Progenitor cell of endocrine pancreas (in vitro differentiated cells): Measurements from ENCODE around the gene ALDH8A1. TPM values are rescaled to one million over a fixed set of nuclear protein-coding genes. Genes with fewer than 3 reads are reported as not detected.

Experiments
- DNase-seq: peaks from one replicate; pipeline ENCODE4 v3.0.0; 2021; ENCODE audit warnings: low spot score; ENCODE audit not compliant: unreplicated experiment
- H3K27ac Mint-ChIP-seq: 2 replicates; pipeline ENCODE4 v1.8.0; 2021; ENCODE audit warnings: mild to moderate bottlenecking, moderate library complexity, mixed read lengths
- H3K27me3 Mint-ChIP-seq: 2 replicates; pipeline ENCODE4 v1.8.0; 2021; ENCODE audit warnings: mixed read lengths
- H3K36me3 Mint-ChIP-seq: 2 replicates; pipeline ENCODE4 v1.8.0; 2022; ENCODE audit warnings: mixed read lengths; ENCODE audit not compliant: insufficient read depth
- H3K4me1 Mint-ChIP-seq: 2 replicates; pipeline ENCODE4 v1.8.0; 2021; ENCODE audit warnings: low read depth, mixed read lengths
- H3K4me3 Mint-ChIP-seq: 2 replicates; pipeline ENCODE4 v1.8.0; 2021; ENCODE audit warnings: low read depth, mild to moderate bottlenecking, moderate library complexity, mixed read lengths
- H3K9me3 Mint-ChIP-seq: 2 replicates; pipeline ENCODE4 v1.8.0; 2021; ENCODE audit warnings: low read depth, mixed read lengths
- CTCF ChIP-seq: fragments of 200-600 bp; sonication (generic); IDR thresholded peaks from one replicate; pipeline ENCODE4 v1.5.0; 2021; ENCODE audit warnings: antibody characterized with exemption, mild to moderate bottlenecking; ENCODE audit not compliant: unreplicated experiment
- microRNA-seq: library from miRNA; unstranded; fragments of <30 nt; microRNA quantifications from one replicate; pipeline ENCODE4 v1.1.0, GENCODE V29; 2020; ENCODE audit warnings: borderline number of aligned reads; ENCODE audit not compliant: unreplicated experiment
- total RNA-seq: library from RNA; stranded (reverse); gene quantifications from 2 replicates; pipeline ENCODE4 v1.2.1, GENCODE V29; 2021

Gene ALDH8A1
- total RNA-seq, 1 donor from 2014 or later: 1.5 TPM

DNA sequence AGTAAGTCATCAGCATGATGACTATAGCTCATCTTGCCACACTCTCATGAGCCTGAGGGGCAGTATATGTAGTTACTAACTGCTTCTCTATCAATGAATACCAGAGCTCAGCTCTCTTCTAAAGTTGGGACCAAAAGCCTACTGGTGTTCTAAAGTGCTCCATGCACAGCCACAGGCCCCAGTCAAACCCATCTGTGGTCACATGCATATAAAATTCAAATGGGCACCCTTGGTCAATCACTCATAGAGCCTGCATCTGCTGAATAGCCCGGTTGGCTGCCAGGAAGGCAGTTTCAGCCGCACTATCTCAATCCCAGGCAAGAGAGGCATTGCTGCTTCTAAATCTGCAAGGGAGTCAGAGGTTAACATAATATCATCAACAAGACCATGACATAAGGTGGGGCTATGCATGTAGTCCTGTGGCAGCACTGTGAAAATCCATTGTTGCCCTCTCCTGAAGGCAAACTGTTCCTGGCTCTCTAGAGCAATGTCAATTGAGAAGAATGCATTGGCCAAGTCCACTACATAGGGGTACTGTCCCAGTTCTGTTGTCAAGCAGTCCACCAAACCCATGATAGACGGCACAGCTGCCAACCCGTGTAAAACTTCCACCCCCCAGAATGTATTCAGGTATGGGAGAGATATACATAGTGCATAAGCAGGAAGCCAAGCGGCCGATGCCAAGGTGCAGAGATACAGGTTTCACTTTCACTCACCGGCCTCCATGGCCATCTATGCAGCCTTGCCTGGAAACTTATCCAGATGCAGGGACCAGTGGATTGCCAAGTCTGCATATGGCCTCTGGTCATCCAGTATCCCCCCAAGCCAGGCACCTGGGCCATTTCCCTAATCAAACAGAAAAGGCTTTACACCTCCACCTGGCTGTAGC lies 76.2 kb downstream of the ALDH8A1 start:
- DNase-seq: no peak
- Mint-ChIP-seq H3K9me3 (peaks cover 8% of the 10 kb centered on the region), H3K27ac (no peak overlapping the region), H3K4me3 (no peak overlapping the region), H3K4me1 (peaks cover 4% of the 10 kb centered on the region), H3K27me3 (no peaks in the 10 kb centered on the region), H3K36me3 (peaks cover 2% of the 10 kb centered on the region)
- no peak for TF ChIP-seq CTCF

GRCh38 chr6:134870677-134871498 lies 79.0 kb downstream of the ALDH8A1 start:
- Mint-ChIP-seq H3K36me3 (peaks cover 2% of the 10 kb centered on the region), H3K9me3 (peaks cover 8% of the 10 kb centered on the region), H3K4me1 (no peaks in the 10 kb centered on the region), H3K27ac (no peak overlapping the region), H3K27me3 (no peaks in the 10 kb centered on the region), H3K4me3 (no peak overlapping the region)
- no peak for TF ChIP-seq CTCF
- no peak for DNase-seq

GRCh38 chr6:134868812-134869211 lies 81.1 kb downstream of the ALDH8A1 start:
- Mint-ChIP-seq H3K36me3 (peaks cover 1% of the 10 kb centered on the region), H3K27me3 (no peaks in the 10 kb centered on the region), H3K4me1 (peaks cover 1% of the 10 kb centered on the region), H3K9me3 (no peaks in the 10 kb centered on the region), H3K4me3 (no peak overlapping the region), H3K27ac (no peak overlapping the region)
- no peak for TF ChIP-seq CTCF
- no peak for DNase-seq

Small RNAs within 50 kb of the gene (microRNA-seq; reads per million reads assigned to microRNA genes)
- gene MIR3662: not detected

Other genes with a start within 250 kb of the ALDH8A1 start
- 77.2 and 88.7 TPM in 2 replicates for gene HBS1L, start 104.7 kb upstream of the ALDH8A1 start, total RNA-seq
- gene MYB, start 231.2 kb upstream of the ALDH8A1 start, total RNA-seq: 4.6 and 5.6 TPM in 2 replicates